Measurements from ENCODE around the gene TRAF3IP3.
"Not testable (repeated sequence)": the region's sequence is repeated elsewhere in the genome, so short reads cannot be mapped to it uniquely, and the experiment has no call there.

The TRAF3IP3 gene

DNA sequence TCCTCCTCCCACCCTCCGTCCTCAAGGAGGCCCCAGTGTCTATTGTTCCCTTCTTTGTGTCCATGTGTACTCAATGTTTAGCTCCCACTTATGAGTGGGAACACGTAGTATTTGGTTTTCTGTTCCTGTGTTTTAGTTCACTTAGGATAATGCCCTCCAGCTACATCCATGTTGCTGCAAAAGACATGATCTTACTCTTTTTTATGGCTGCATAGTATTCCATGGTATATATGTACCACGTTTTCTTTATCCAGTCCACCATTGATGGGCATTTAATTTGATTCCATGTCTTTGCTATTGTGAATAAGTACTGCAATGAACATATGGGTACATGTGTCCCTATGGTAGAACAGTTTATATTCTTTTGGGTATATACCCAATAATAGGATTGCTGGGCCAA, 37.9 kb downstream of the TRAF3IP3 start:
- not testable (repeated sequence) for DNase-seq (ENCODE audit: low read depth in 3 of 3, low spot score in 1 of 3)

DNA sequence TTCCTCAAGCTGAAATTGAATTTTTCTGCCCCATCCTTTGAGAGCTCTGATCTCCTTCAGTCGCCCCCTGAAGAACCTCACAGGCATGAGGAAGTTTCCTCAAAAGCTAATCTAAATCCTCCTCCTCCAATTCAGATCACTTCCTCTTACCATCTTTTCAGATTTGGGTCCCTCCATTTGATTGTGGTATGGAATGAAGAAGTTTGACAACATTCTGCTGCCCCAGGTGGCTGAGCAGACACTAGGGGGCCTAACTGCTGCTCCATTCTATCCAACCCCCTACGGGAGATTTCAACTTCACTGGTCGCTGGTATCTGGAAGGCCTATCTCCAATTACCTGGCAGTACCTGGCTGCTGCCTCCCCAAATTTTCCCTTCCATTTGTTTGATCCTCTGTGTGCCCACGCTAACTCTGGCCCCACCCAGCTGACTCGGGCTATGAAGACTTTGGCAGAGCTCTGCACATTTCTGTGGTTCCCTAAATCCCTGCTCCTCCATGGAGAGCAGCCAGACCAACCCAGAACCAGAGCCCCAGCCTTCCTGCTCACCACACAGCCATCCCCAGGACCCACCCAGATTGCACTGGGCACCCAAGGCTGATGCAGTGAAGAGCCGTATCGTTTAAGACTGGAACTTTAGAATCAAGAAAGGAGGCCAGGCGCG, 42.3 kb downstream of the TRAF3IP3 start:
- no peak for DNase-seq (ENCODE audit: low read depth in 3 of 3, low spot score in 1 of 3)

DNA sequence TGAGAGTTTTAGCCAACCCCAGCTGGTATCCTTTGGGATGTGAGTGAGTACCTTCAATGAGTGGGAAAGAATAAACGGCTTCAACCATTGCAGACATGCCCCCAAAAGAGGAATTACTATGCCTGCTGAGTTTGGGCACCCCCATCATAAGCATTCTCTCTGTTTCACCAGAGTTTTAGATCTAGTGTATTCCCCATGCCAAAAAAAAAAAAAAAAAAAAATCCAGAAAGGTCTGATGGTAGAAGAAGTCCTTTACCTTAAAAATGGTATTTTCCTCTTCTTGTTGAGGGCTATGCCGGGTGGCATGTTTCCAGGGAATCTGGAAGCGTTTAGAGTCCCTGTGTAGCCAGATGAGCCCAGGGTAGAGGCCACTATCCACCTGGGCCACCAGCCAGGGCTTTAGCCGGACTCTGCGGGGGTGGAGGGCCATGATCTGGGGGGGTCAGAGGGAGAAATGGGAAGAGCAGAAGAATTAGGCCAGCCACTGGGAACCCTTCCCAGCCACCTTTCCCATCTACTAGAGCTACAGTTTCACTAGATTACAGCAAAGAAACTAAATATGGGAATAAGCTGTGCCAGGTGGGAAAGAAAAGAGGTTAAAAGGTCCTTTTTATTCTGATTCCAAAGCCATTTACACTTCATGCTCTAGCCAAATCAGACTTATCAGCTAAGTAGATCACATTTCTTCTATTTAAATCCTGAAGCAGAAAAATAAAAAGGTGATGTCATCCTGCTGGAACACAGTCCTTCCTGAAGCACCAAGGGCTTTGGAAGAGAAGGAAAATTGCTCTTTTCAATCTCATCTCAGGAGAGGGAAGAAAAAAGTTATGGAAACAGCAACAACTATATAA, 45.4 kb downstream of the TRAF3IP3 start:
- no peak for DNase-seq (ENCODE audit: low read depth in 3 of 3, low spot score in 1 of 3)

DNA sequence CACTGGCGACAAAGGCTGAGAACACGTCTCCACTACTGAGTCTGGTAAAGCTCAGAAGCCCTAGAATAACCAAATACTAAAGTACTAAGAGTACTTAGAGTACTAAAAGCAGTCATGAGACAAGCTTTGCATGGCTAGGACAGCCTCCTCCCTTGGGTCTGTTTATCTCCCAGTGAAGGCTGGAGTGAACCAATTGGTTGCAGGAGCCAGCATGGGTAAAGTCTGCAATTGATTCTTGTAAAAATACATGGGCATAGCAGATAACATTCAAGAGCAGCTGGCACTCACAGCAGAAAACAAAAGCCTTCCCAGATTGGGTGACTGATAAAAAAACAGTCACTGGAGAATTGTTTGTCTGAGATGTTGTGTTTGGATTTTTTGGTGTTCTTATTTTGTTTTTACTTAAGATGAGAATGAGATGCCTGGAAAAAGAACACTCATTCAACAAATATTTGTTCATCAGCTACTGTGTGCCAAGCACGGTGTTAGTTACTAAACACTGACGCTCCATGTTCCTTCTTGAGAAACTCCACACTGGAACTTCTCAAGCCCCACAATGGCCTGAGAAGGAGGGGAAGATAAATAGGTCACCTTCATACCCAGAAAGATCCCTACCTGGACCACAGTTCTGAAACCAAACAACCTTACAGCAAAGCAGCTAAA, 46.4 kb downstream of the TRAF3IP3 start:
- no peak for DNase-seq (ENCODE audit: low read depth in 3 of 3, low spot score in 1 of 3)

DNA sequence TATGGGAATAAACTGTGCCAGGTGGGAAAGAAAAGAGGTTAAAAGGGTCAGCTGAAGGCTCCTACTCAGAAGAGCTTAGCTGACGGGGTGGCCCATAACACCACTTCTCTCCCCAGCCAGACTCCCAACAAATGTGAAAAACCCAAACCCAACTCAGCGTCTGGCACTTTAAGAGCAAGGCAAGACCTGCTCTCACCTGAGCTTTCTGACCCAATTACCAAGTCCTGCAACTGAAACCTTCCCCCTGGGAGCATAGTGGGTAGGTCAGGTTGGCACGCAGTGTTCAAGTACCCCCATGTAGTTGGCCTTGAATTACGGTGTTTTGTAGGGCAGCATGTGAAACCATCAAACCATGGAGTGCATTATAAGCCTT, 46.9 kb downstream of the TRAF3IP3 start:
- no peak for DNase-seq (ENCODE audit: low read depth in 3 of 3, low spot score in 1 of 3)

DNA sequence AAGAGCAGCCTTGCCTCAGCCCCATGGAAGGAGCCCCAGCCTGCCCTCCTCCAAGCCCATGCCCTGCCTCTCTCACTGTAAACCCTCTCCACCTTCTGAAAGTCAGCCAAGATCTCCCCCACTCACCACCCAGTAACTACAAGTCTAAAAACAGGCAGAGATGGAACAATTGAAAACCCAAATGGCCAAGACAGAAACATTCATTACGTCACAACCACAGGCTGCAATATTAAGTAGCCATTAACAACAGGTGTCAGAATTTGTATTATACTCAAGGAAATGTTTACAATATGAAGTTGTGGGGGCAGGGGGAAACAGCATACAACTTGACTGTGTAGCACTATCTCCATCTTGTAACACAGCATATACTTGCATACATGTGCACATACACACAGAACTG, 47.7 kb downstream of the TRAF3IP3 start:
- DNase-seq (ENCODE audit: low read depth in 3 of 3, low spot score in 1 of 3), result no peak

DNA sequence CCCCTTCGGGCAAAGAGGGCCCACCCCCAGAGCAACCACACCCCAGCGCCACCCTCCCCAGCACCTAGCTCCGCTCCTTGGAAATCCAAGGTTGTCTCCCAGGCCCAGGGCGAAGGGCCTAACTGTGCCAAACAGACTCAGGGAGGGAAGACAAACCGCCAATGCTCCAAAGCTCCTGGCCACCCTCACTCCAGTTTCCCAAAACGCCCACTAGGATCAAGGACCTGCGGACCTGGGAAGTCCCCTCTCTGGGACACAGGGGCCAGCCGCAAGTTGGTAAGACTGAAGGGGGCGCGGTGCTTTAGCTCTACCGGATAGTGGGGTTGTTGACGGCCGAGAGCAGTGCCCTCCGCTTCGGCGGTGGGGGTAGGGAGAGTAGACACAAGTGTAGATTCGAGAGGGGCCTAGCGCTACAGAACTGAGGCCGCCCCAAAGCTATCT, 49.5 kb downstream of the TRAF3IP3 start:
- no peak for DNase-seq (ENCODE audit: low read depth in 3 of 3, low spot score in 1 of 3)

DNA sequence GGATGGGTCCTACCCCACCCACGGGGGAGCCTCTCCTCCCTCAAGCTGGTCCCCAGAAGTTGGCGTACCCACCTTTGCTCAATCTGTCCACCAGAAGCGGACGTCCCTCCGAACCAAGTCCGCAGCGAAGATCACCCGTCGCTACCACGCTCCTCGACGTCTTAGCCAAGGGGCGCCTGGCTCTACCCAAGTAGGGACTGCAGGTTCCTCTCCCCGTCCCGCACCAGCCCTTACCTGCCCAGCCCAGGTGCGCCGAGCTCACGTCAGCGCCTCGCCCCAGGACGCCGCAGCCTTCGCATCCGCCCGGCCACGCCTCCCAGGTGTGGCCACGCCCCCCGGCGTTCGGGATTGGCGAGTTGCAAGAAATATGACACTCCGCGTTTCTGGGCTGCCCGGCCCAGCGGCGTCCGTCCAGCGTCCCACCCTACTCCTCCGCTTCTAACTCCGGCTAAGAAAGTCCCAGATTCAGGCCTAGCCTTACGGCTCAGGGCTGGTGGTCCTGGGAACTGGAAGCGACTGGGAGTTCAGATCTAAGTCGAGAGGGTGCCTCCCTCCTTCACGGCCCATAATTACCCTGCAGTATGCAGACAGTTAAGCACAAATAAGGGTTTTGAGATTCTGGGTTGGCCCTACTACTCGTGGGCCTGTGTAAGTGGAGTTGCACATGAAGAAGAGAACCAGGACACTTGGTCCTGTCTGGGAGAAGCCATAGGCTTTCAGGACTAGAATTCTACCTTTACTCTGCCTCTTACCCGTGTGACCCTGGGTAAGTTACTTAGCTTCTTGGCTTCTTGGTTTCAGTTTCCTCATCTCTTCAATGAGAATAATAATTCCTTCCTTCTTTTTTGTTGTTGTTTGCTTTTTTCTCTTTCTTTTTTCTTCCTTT, 50.3 kb downstream of the TRAF3IP3 start, which contains the start of gene IRF6:
Gene IRF6, minus strand, starts transcription at position 268 of the 886 bp plus-strand sequence. CDS start 4,729 bp downstream, outside the sequence.
- DNase-seq (ENCODE audit: low read depth in 3 of 3, low spot score in 1 of 3), result peak in 2 of 3 donors; percentile 44 to 59

DNA sequence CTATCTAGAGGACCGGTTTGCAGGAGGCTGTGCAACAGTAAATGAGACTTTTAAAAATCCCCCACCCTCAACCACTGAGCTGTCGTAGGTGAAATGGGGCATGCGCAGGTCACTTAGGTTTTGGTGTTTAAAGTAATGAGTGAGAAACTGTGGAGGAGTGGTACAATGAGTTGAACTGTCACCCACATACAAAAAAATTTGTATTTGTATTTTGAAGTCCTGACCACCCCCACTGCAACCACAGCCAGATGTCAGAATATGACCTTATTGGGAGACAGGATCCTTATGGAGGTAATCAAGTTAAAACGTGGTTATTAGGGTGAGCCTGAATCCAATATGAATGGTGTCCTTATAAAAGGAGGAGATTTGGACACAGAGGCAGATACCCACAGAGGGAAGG, 51.7 kb downstream of the TRAF3IP3 start:
- no peak for DNase-seq (ENCODE audit: low read depth in 3 of 3, low spot score in 1 of 3)

DNA sequence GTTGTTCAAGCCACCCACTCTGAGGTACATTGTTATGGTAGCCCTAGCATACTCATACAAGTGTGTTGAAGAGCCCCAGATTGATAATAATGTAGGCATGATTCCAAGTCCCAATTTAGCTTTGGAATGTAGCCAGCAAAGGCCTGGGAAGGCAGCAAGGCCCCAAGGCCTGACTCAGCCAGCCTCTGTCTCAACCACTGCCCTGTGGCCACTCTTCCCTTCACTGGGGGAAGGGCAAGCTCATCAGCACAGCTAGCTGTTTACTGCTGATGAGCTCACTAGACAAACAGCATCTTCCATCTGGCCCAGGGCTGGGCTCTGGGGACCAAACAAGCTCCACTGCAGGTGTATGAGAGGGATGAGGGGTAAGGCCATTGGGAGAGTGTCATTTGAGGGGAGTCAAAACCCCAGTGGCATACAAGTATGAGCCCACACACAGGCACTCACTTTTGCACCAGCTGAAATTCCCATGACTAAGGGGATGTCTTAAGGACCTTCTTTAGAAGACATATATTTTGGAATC, 52.3 kb downstream of the TRAF3IP3 start:
- DNase-seq (ENCODE audit: low read depth in 3 of 3, low spot score in 1 of 3), result no peak

DNA sequence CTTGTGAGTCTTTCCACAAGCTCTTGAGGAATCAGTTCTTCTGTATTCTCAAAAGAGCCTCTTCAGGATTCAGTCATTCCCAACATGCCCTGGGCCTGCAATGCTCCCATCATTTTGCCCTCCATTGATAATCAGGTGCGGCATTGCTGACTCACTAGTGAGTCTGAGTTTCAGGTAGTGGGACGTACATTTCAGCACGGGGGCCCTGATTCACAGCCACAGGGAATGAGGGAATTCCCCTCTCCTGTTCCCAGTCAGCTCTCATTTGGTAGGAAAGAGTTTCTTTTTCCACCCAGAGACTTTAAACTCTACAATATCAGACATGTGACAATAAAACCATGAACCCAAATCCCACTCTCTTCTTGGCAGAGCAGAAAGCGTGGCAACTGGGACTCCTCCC, 53.8 kb downstream of the TRAF3IP3 start:
- DNase-seq (ENCODE audit: low read depth in 3 of 3, low spot score in 1 of 3), result no peak

DNA sequence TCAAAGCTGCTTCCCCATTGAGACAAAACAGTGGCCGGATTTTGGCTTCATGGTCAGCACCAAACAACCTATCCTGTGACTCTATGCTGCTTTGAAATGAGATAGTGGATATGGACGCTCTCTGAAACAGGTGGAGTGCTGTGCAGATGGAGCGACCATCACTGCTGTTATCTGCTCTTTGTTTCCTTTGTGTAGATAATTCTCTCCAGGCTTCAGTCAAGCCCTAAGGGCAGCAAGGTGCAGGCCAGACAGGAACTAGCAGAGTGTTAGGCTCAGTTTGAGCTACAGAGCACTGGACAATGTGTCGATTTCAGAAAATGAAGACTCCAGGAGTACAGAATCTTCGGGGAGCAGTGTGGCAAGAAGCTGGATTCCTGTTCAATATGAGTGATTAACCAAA, 54.9 kb downstream of the TRAF3IP3 start:
- DNase-seq (ENCODE audit: low read depth in 3 of 3, low spot score in 1 of 3), result no peak

DNA sequence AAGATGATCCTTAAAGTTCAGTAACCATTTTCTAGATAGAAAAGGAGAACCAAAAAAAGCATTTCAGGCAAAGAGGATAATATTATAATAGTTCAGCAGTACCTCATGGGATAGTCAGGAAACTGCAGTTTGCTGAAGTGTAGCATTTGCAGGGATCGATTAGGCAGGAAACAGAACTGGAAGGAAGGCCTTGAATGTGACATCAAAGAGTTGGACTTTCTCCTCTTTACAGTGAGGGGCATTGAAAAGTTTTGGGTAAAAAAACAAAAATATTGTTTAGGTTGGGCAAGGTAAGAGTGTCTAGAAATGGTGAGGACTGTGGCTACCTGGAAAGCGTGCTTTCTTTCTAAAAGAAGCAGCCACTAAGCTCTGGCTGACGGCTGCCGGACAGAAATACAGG, 58.0 kb downstream of the TRAF3IP3 start:
- no peak for DNase-seq (ENCODE audit: low read depth in 3 of 3, low spot score in 1 of 3)

DNA sequence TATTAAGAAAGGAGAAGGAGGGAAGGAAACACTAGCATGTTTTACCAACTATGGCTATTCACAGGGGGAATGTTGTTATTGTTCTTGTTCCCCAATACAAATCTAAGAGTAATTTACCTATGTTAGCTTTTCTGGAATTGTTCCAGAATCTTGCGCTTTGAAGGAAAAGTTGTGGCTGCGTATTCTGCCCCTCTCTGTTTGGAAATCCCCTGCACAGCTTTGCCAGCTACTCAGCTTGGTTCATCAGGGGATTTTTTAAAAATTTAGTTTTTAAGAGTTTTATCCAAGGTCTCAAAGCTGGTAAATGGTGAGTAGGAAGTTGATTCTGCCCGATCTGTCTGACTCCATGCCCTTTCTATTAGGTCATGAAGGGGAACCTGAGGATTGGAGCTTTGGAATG, 59.6 kb downstream of the TRAF3IP3 start:
- DNase-seq (ENCODE audit: low read depth in 3 of 3, low spot score in 1 of 3), result no peak

DNA sequence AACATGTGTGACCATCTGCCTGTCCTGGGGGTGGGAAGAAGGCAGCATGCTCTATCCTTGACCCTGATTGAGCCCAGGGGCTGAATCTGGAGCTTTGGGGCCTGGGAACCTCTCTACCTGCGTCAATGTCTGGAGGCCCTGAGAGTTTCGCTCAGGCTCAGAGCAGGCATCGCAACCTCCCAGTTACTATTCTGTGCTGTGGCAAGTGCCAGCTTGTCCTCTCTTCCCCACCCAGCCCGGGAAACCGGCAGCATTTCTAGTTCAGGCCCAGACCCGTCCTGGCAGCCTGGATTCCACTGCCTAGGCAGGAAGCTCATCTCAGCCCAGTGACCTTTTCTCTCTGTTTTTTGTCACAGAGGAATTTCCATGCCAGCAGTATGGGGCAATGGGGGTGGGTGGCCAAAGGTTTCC, 60.1 kb downstream of the TRAF3IP3 start:
- no peak for DNase-seq (ENCODE audit: low read depth in 3 of 3, low spot score in 1 of 3)

DNA sequence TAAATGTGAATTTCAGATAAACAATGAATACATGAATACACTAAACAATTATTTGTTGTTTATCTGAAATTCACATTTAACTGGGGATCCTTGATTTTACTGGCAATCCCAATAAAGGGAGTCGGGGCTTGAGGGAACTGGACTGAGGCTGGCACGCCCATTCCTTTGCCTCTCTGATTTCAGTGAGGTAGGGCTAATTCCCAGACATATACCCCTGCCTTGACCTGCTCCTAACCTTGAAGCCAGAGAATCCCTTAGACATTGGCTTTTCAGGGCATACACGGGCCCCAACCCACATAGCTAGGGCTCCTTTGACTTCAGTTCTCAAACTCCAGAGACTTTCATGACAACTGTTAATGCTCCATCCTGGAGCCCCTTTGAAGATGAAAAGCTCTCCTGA, 61.1 kb downstream of the TRAF3IP3 start:
- DNase-seq (ENCODE audit: low read depth in 3 of 3, low spot score in 1 of 3), result no peak

DNA sequence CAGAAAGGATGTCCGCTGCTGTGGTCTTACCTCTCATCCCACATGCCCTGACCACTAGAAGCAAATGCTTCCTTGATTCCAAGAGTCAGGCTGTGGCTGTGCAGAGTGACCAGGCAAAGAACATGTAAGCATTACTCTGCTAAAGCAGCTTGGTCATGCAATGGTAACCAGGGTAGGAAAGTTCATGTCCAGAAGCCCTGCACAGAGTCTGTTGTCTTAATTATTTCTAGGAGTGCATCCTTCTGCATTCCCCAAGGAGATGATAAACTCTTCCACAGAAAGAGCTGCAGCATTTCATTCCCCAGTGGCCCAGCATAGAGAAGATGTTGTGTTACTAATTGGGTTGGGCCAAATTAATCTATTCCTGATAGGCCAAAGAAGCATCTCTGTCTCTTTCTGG, 61.8 kb downstream of the TRAF3IP3 start:
- DNase-seq (ENCODE audit: low read depth in 3 of 3, low spot score in 1 of 3), result no peak

DNA sequence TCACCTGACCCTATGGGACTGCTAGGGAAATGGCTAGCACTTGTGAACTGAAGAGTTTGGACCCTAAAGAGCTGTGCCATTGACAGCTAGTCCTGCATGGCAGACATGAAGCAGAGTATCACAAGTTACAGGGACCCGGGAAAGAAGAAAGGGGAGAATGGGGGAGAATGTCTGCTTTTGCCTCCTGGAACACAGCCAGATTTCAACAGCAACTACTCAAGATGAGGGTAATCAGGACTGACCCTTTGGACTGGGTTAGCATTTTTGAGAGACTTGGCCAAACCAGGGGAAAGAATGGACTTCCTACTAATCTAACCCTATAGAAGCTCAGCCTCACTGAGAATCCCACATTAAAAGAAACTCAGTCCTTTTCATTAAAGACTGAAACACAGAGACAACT, 63.2 kb downstream of the TRAF3IP3 start:
- no peak for DNase-seq (ENCODE audit: low read depth in 3 of 3, low spot score in 1 of 3)

DNA sequence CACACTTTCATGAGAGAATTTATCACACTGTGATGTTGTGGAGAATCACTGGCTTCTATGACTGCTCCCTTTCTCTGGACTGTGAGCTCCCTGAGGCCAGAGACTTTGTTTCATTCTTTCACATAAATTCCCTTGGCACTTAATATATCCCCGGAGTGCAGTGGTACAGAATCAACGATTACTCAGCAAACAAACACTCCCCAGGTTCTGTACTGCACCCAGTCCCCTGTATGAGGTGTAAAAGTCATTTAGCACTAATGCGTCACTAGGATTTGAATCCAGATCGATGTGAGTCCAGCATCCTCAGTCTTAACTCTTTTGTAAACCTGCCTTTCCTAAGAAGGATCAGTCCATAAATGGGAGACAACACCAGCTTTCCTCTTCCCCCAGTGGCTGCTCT, 65.1 kb downstream of the TRAF3IP3 start:
- DNase-seq (ENCODE audit: low read depth in 3 of 3, low spot score in 1 of 3), result no peak

DNA sequence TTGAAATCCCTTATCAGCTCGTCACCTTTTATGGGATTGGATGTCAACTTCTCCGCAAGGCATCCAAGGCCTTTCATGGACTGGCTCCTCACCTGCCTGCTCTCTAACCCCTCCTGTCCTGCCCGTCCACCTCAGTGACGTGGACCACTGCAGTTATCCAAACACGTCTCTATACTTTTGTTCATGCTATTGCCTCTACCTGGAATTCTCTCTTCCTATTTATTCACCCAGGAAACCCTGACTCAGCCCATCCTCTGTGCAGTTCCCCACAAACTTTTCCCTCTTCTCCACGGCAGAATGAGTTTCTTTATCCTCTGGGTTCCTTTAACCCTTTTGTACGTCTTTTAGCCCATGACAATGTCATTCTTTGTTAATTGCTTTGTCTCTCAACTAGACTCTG, 66.9 kb downstream of the TRAF3IP3 start:
- no peak for DNase-seq (ENCODE audit: low read depth in 3 of 3, low spot score in 1 of 3)

Data from stimulated activated CD4-positive, alpha-beta T cell treated with anti-CD3 and anti-CD28 coated beads, TNF-alpha, amount 100 ng/mL, for 1 hour (primary cell).